WI38 (cell line): ENCODE measurements around the gene MIS12.
A peak's percentile ranks its signal among the peaks of the same experiment; 100 is the strongest.

ENCODE experiments used
- H3K4me3 ChIP-seq: 2 replicates; pipeline ENCODE4 v1.5.1; 2011; ENCODE audit warnings: low read depth, mild to moderate bottlenecking, control low read depth, low read length
- TF ChIP-seq, protein P1 (sequence below): IDR thresholded peaks from 2 replicates; pipeline ENCODE4 v1.5.1; 2012; ENCODE audit warnings: low read depth, mild to moderate bottlenecking, control low read depth, low read length

Gene MIS12

DNA sequence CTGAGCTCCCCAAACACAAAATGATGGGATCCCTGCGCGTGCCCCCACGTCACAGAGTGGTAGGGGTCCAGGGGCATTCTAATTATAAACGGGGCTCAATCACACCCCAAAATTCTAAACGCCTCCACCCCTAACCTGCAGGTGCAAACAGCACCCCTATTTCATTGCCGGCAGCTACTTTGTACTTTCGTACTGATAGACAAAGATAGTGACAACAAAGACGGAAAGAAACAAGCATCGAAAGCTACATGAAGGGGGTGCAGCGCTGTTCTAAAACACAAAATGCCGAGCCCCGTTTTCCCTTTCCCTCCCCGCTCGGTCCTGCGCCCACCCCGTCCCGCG lies 13.9 kb downstream of the MIS12 start:
- peak overlapping the region; percentile 83 for H3K4me3 ChIP-seq
- TF ChIP-seq, protein P1, sequence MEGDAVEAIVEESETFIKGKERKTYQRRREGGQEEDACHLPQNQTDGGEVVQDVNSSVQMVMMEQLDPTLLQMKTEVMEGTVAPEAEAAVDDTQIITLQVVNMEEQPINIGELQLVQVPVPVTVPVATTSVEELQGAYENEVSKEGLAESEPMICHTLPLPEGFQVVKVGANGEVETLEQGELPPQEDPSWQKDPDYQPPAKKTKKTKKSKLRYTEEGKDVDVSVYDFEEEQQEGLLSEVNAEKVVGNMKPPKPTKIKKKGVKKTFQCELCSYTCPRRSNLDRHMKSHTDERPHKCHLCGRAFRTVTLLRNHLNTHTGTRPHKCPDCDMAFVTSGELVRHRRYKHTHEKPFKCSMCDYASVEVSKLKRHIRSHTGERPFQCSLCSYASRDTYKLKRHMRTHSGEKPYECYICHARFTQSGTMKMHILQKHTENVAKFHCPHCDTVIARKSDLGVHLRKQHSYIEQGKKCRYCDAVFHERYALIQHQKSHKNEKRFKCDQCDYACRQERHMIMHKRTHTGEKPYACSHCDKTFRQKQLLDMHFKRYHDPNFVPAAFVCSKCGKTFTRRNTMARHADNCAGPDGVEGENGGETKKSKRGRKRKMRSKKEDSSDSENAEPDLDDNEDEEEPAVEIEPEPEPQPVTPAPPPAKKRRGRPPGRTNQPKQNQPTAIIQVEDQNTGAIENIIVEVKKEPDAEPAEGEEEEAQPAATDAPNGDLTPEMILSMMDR: no peak

DNA sequence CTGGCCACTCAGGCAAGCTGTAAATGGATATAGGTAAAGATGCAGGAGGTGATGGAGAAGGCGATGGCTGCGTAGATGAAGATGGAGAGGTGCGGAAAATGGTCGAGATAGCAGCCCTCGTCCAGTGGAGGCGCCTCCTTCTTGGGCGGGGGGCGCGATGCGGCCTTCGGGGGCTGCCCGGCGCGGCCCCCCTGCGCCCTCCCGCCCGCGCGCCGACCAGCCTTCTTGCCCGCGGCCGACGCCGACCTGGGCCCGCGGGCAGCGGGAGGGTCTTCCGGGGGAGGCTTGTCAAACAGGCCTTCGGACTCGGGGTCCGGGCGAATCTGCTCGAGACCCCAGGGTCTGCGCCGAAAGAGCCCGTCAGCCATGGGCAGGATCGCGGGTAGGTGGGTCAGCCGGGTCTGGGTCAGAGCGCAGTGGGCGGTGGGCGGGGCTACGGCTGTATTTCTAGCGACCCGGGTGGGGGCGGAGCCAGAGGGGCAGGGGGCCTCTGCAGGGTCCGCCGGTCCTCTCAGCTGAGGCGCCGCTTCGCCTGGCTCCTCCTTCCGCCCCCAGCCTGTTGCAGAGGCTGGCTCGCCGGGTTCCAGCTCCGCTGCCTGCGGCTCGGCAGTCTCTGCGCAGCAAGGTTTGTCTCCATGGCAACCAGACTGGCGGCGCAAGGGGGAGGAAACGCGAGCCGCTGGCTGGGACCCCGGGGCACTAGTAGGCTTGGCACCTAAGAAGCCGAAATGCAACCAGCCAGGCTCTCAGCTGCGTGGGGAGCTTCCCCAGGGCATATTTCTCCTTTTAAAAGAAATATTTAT lies 14.4 kb downstream of the MIS12 start:
- TF ChIP-seq, protein P1: no peak
- peak overlapping the region; percentile 83 for H3K4me3 ChIP-seq

- TF ChIP-seq, protein P1: no peak
- H3K4me3 ChIP-seq: no peak overlapping the region
Observed at GRCh38 chr17:5501685-5502084, 15.3 kb downstream of the MIS12 start.

DNA sequence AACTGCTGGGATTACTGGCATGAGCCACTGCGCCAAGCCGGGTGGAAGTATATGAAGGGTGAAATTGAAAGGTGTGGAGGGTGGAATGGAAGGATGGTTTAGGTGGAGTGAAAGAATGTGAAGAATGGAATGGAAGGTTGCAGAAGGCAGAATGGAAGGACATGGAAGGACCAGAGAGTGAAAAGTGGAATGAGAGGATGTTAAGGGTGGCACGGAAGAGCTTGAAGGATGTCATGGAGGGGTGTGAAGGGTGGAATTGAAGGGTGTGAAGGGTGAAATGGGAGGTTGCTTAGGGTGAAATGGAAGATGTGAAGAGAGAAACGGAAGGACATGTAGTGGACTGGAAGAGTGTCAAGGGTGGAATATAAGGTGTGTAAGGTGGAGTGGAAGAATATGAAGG lies 16.2 kb downstream of the MIS12 start:
- TF ChIP-seq, protein P1: no peak
- no peak overlapping the region for H3K4me3 ChIP-seq

DNA sequence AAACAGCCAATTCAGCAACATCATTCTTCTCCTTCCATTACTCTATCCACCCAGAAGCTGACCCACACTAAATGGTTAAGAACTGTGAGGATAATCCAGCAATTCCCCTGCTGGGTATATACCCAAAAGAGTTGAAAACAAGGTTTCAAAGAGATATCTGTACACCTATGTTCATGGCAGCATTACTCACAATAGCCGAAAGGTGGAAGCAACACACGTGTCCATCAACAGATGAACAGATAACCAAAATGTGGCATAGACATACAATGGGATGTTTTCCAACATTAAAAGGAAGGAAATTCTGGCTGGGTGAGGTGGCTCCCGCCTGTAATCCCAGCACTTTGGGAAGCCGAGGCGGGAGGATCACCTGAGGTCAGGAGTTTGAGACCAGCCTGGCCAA lies 19.9 kb downstream of the MIS12 start:
- H3K4me3 ChIP-seq: no peak overlapping the region
- TF ChIP-seq, protein P1: no peak

DNA sequence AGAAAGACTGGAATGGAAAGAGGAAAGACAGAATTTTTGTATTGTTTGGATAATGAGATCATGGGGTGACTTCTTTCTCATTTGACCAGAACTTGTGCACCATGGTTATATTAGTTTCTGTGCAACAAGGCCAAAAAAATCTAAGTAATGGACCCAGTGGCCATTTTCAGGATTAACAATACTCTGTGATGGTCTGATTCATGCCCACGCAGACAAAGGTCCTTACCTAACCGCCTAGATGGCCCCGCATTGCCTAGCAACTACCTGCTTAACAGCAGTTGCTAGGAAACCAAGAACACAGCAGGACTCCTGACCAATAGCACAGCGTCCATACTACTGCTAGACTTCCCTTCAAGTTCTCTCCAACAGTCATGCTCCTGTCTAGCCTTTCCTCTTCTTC lies 22.4 kb downstream of the MIS12 start:
- TF ChIP-seq, protein P1: no peak

DNA sequence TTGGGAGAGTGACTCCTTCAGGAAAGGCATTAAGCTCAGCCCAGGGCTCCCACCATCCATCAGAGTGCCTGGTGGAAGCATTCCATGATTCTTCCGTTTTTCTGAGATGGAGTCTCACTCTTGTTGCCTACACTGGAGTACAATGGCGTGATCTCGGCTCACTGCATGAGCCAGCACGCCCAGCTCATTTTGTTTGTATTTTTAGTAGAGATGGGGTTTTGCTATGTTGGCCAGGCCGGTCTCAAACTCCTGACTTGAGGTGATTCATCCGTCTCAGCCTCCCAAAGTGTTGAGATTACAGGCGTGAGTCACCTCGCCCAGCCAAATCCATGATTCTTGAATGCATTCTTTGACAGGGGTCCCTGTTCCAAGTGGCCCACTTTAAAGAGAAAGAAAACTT lies 23.1 kb downstream of the MIS12 start:
- TF ChIP-seq, protein P1: no peak
- no peak overlapping the region for H3K4me3 ChIP-seq

More for the DNA sequence above, 22.4 kb downstream of the MIS12 start:
- H3K4me3 ChIP-seq: no peak overlapping the region
